Muscle layer of colon (tissue), 2 donors: ENCODE measurements around the gene EVPL.

ENCODE experiments used
- H3K27ac ChIP-seq: one replicate; pipeline ENCODE4 v1.7.0; 2013; ENCODE audit warnings: low read depth, mild to moderate bottlenecking, low read length, moderate library complexity
- H3K27me3 ChIP-seq, 2 donors: one replicate each; pipeline ENCODE4 v1.7.0; 2013; ENCODE audit warnings: low read length in 2 of 2, mild to moderate bottlenecking in 2 of 2; ENCODE audit not compliant: insufficient read depth in 2 of 2, control insufficient read depth in 1 of 2
- H3K36me3 ChIP-seq: one replicate; pipeline ENCODE4 v1.7.0; 2013; ENCODE audit warnings: mild to moderate bottlenecking, low read length; ENCODE audit not compliant: insufficient read depth
- H3K4me1 ChIP-seq: one replicate; pipeline ENCODE4 v1.7.0; 2013; ENCODE audit warnings: mild to moderate bottlenecking, low read length; ENCODE audit not compliant: insufficient read depth
- H3K4me3 ChIP-seq, 2 donors: one replicate each; pipeline ENCODE4 v1.7.0; 2013; ENCODE audit warnings: low read length in 2 of 2, low read depth in 1 of 2, mild to moderate bottlenecking in 1 of 2, moderate library complexity in 1 of 2
- H3K9ac ChIP-seq: one replicate; pipeline ENCODE4 v1.7.0; 2013; ENCODE audit warnings: low read length
- H3K9me3 ChIP-seq: one replicate; pipeline ENCODE4 v1.7.0; 2013; ENCODE audit warnings: mild to moderate bottlenecking, low read length
- donor health status: abdominal sarcoma.
- donor health status: Adenocarcinoma of cecum.

The EVPL gene

GRCh38 chr17:76000755-76001521 lies 26.2 kb downstream of the EVPL start, which contains the start of gene CDK3:
Gene CDK3 (plus strand): TSS chr17:76000855. CDS start chr17:76001426, 571 bp downstream.
- no peaks in the 10 kb centered on the region for H3K27me3 ChIP-seq
- no peak within 1 kb of the TSS for H3K27ac ChIP-seq
- no peaks in the 10 kb centered on the region for H3K36me3 ChIP-seq
- no peak within 1 kb of the TSS for H3K9ac ChIP-seq
- no peaks in the 10 kb centered on the region for H3K9me3 ChIP-seq
- peaks cover 3% of the 10 kb centered on the region for H3K4me1 ChIP-seq
- no peak within 1 kb of the TSS for H3K4me3 ChIP-seq

DNA sequence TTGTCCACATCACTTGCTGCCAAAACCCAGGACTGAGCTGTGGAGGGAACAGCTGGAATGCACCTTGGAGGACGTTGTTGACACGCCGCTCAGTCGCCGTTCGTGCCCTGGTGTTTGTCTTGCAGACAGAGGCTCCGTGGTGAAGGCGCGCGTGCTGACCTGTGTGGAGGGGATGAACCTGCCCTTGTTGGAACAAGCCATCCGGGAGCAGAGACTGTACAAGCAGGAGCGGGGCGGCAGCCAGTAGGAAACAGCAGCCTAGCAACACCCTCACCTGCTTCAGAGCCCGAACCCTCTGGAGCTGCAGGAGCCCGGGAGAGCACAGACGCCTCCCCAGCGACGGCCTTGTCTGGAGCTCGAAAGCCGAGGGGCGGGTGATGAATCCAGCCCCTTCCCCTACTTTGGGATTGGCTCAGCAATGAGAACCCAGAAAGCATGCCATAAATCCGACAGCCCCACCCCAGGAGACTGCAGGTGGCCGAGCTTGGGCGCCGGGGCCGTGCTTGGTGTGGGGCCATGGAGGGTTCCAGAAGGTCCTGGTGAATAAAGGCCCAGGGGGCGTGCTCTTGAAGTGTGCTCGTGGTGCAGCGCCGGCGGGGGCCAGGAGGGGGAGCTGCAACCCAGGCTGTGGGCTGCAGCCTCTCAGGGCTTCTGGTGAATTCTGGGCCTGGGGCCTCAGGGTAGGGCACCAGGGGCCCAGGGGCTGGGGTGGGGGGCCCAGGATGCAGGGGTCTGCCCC lies 26.9 kb downstream of the EVPL start:
- Histone ChIP-seq H3K4me1 (peaks cover 3% of the 10 kb centered on the region), H3K4me3 (no peak overlapping the region), H3K9me3 (no peaks in the 10 kb centered on the region), H3K36me3 (no peaks in the 10 kb centered on the region), H3K27me3 (no peaks in the 10 kb centered on the region), H3K27ac (no peak overlapping the region), H3K9ac (no peak overlapping the region)

- H3K36me3 ChIP-seq: no peaks in the 10 kb centered on the region
- H3K27me3 ChIP-seq: no peaks in the 10 kb centered on the region
- H3K4me1 ChIP-seq: peaks cover 3% of the 10 kb centered on the region
- no peak overlapping the region for H3K9ac ChIP-seq
- no peak overlapping the region for H3K27ac ChIP-seq
- H3K4me3 ChIP-seq: no peak overlapping the region
- H3K9me3 ChIP-seq: no peaks in the 10 kb centered on the region
Observed at GRCh38 chr17:75998327-75998795, 28.7 kb downstream of the EVPL start.

DNA sequence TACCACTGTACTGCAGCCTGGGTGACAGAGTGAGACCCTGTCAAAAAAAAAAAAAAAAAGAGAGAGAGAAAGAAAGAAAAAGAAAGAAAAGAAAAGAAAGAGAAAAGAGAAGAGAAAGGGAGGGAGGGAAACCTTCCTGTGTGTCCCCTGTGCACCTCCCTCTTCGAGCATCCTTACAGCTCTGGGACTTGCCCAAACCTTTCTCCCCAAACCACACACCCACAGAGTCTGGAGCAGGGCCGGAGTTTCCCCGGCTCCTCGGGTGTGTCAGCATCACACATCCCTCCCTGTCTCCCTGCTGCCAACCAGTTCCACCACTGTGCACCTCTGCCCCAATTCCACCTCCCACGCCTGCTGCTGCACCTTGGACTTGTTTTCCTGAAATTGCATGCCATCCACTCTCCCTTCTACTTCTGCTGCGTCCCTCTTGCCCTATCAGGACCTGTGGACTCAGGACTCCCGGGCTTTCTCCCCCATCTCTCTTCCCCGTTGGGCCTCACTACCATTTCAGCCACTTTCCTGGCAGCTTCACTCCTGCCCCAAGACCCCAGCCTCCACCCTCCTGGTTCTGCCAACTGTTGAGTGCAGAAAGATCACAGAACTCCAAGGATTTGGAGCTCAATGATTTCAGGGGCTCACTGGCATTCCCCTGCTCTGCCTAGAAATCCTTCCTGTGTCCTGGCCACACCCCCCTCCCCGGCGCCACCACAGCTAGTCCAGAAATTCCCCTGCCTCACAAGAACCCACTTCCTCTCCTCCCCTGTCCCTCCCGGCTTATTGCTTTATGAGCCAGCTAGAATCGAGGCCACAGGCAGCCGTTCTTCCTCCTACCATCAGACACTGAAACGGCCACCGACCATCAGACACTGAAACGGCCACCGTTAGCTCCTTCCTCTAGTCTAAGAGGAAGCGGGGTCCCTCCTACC lies 30.2 kb downstream of the EVPL start:
- no peaks in the 10 kb centered on the region for H3K9me3 ChIP-seq
- H3K4me1 ChIP-seq: peaks cover 3% of the 10 kb centered on the region
- H3K9ac ChIP-seq: no peak overlapping the region
- no peak overlapping the region for H3K4me3 ChIP-seq
- no peak overlapping the region for H3K27ac ChIP-seq
- H3K36me3 ChIP-seq: no peaks in the 10 kb centered on the region
- H3K27me3 ChIP-seq: no peaks in the 10 kb centered on the region

GRCh38 chr17:75995385-75995925 lies 31.7 kb downstream of the EVPL start:
- Histone ChIP-seq H3K27me3 (no peaks in the 10 kb centered on the region), H3K36me3 (no peaks in the 10 kb centered on the region), H3K27ac (no peak overlapping the region), H3K4me3 (no peak overlapping the region), H3K9ac (no peak overlapping the region), H3K4me1 (peaks cover 3% of the 10 kb centered on the region), H3K9me3 (no peaks in the 10 kb centered on the region)

- H3K9me3 ChIP-seq: no peaks in the 10 kb centered on the region
- H3K4me1 ChIP-seq: peaks cover 3% of the 10 kb centered on the region
- H3K4me3 ChIP-seq: no peak overlapping the region
- H3K27me3 ChIP-seq: no peaks in the 10 kb centered on the region
- H3K27ac ChIP-seq: no peak overlapping the region
- H3K9ac ChIP-seq: no peak overlapping the region
- no peaks in the 10 kb centered on the region for H3K36me3 ChIP-seq
Observed at GRCh38 chr17:75994802-75995370, 32.2 kb downstream of the EVPL start.

DNA sequence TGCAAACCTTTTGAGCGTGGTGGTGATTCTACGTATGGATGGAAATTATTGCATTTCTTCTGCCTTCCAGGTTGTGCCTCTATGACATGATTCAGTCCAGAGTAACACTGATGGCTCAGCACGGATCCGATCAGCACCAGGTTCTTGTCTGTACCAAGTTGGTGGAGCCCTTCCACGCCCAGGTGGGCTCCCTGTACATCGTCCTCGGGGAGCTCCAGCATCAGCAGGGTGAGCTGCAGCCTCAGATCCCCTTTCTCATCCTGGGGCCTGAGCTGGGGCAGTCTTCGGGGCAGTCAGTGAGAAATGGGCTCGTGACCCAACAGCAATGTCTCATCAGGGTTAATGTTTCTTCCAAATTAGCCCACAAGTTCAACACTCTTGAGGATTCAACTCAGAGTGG lies 35.7 kb downstream of the EVPL start:
- no peaks in the 10 kb centered on the region for H3K27me3 ChIP-seq
- no peaks in the 10 kb centered on the region for H3K9me3 ChIP-seq
- no peak overlapping the region for H3K9ac ChIP-seq
- no peaks in the 10 kb centered on the region for H3K36me3 ChIP-seq
- no peak overlapping the region for H3K4me3 ChIP-seq
- no peaks in the 10 kb centered on the region for H3K4me1 ChIP-seq
- H3K27ac ChIP-seq: no peak overlapping the region

GRCh38 chr17:75987041-75987440 lies 40.1 kb downstream of the EVPL start:
- no peaks in the 10 kb centered on the region for H3K36me3 ChIP-seq
- no peaks in the 10 kb centered on the region for H3K4me1 ChIP-seq
- no peak overlapping the region for H3K27ac ChIP-seq
- no peaks in the 10 kb centered on the region for H3K9me3 ChIP-seq
- H3K9ac ChIP-seq: no peak overlapping the region
- no peak overlapping the region for H3K4me3 ChIP-seq
- H3K27me3 ChIP-seq: no peaks in the 10 kb centered on the region

- Histone ChIP-seq H3K9ac (no peak overlapping the region), H3K4me3 (no peak overlapping the region), H3K27ac (no peak overlapping the region), H3K36me3 (no peaks in the 10 kb centered on the region), H3K4me1 (no peaks in the 10 kb centered on the region), H3K9me3 (no peaks in the 10 kb centered on the region), H3K27me3 (no peaks in the 10 kb centered on the region)
Observed at GRCh38 chr17:75985986-75986385, 41.1 kb downstream of the EVPL start.

DNA sequence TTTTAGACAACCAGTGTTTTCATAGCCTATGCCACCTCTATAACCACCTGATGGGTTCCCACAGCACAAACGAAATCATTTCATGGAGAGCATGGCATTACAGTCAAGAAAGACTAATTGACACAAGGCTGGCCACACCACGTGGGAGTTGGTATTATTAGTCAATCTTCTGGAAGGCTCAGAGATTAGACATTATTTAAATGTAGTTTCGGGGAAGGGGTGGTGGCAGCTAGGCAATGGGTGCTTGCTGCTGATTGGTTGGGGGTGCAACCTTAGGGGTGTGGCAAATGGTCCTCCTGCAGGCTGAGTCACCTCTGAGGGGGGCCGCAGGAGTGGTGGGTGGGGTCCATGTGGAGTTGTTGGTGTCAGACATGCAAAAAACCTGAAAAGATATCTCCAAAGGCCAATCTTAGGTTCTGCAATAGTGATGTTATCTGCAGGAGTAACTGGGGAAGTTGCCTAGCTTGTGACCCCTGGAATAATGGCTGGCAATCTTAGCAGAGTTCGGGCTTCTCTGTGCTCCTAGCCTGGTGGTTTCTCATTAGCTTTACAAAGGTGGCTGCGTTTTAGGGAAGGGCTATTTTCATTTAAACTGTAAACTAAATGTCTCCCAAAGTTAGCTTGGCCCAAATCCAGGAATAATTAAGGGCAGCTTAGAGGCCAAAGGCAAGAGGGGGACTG lies 43.5 kb downstream of the EVPL start:
- H3K4me3 ChIP-seq: no peak overlapping the region
- no peaks in the 10 kb centered on the region for H3K27me3 ChIP-seq
- no peaks in the 10 kb centered on the region for H3K36me3 ChIP-seq
- no peaks in the 10 kb centered on the region for H3K9me3 ChIP-seq
- no peak overlapping the region for H3K9ac ChIP-seq
- H3K27ac ChIP-seq: no peak overlapping the region
- peaks cover 7% of the 10 kb centered on the region for H3K4me1 ChIP-seq
